Activated CD4-positive, alpha-beta T cell treated with anti-CD3 and anti-CD28 coated beads for 4 hours (primary cell): ENCODE results near the gene ANAPC4.

Source experiments
- DNase-seq, 2 donors: peaks; one replicate each; pipeline ENCODE4 v3.0.0-alpha.2; 2020

Gene ANAPC4

GRCh38 chr4:25439918-25440477, 62.9 kb downstream of the ANAPC4 start:
- DNase-seq = peak; percentile 13 to 38

- no peak for DNase-seq
These were observed 63.5 kb downstream of the ANAPC4 start for GRCh38 chr4:25440478-25441030.

GRCh38 chr4:25441519-25442117, 64.6 kb downstream of the ANAPC4 start:
- no peak for DNase-seq

DNA sequence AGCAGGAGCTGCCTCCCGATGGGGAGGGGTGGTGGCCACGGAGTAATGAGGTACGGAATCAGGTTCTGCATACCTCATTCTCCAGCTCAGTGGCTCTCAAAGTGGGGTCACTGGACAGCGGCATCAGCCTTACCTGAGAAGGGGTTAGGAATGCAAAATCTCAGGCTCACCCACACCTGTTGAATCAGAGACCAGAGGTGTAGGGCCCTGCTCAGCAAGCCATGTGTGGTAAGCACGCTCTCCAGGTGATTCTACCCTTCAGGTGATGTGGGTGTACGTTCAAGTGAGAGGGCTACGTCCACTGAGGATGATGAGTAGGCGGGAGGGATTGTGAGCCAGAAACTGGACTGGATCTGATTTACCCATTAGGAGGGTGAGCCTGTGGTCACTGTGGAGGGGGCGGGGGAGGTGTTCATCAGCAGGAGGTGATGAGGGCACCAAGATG, 65.8 kb downstream of the ANAPC4 start:
- no peak for DNase-seq

GRCh38 chr4:25443851-25444250, 66.8 kb downstream of the ANAPC4 start:
- no peak for DNase-seq

DNA sequence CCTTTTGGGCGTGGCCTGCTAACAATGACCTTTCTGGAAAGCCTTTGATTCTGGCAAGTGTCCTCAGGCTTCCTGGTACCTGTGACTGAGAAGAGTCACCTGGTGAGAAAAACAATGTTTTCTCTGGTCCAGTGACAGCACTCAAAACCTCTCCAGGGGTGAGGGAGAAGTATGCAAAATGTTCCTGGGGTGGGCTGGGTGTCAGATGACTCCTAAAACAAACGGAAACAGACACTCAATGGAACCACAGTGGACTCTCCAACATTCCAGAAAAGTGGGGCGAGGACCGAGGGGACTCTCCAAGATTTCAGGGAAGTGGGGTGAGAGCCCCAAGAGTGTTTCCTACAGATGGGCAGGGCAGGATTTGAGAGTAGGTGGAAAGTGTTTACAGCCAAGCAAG, 69.5 kb downstream of the ANAPC4 start:
- no peak for DNase-seq

DNA sequence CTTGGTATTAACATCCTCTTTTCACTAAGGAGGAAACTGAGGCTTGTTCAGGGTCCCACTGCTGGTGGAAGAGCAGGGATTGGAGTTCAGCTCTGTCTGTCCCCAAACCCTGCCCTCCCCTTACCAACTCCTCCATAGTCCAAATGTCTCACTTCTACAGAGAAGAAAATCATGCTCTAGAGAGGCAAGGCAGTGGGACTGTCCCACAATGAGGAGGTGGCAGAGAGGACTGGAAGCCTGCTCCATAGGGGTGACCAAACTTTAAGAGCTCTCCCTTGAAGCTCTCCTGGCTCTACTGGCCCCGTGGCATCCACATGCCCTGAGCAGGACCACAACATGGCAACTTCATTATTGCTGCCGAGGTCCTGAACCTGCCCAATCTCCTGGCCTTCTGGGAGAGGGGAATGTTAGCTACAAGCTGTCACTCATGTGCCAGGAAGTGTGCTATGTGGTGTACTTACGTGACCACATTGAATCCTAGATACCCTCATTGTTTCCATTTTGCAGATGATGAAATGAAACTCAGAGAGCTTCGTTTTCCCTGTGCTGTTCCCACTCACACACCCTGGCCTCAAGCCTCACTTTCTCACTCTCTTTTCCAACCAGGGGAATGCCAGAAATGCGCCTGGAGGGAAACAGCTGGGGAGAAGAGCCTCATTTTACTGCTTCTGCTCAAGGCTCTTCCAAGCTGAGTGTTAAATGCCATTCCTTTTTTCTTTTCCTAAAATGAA, 71.5 kb downstream of the ANAPC4 start:
- DNase-seq = no peak

- no peak for DNase-seq
These were observed 72.2 kb downstream of the ANAPC4 start for GRCh38 chr4:25449270-25449669.

DNA sequence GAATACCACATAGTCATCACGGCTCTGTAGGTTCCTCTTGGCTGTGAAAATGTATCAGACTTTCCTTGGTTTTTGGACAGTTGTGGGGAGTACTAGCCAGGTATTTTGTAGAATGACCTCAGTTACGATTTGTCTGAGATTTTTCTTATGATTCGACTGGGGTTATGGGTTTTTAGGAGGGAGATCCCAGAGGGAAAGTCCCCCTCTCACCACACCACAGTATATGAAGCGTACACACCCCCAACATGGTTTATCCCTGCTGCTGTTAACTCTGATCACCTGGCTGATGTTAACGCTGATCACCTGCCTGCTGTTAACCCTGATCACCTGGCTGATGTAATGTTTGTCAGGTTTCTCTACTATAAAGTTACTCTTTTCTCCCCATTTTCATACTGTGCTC, 72.6 kb downstream of the ANAPC4 start:
- DNase-seq = no peak

GRCh38 chr4:25450491-25450901, 73.4 kb downstream of the ANAPC4 start:
- no peak for DNase-seq

DNA sequence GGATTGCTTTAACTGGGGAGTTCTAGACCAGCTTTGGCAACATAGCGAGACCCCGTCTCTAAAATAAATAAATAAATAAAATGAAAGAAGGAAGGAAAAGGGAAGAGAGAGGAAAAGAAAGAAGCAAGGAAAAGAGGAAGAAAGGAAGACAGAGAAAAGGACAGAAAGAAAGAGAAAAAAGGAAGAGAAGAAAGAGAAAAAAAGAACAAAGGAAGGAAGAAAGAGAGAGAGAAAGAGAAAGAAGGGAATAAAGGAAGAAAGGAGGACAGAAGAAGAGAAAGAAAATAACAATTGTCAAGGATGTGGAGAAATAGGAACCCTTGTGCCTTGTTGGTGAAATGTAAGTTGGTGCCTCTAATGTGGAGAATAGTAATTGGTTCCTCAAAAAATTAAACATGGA, 74.6 kb downstream of the ANAPC4 start:
- DNase-seq = no peak

DNA sequence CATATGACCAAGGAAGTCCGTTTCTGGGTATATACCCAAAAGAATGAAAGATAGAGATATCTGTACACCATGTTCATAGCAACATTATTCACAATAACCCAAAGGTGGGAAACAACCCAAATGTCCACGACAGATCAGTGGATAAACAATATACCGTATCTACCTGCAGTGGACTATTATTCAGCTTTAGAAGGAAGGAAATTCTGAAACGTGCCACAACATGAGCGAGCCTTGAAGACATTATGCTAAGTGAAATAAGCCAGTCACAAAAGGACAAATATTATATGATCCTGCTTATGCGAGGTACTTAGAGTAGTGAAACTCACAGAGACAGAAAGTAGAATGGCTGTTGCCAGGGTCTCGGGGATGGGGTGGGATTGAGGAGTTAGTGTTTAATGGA, 75.0 kb downstream of the ANAPC4 start:
- DNase-seq = no peak

DNA sequence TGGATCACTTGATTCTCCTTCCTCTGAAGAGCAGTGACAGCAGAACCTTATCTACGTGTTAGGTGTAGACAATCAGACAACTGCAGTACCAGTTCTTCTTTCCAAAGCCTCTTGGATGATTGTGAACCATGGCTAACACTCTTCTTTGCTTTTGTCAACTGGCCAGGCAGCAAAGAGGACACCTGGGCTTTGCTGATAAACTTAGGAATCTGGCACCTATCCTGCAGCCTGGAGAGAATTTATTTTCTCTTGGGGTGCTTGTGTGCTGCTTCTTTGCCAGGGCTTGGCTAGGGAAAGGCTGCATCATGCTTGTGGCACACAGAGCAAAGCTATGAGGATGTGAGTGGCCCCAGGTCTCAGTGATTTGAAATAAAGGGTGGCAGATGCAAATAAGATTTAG, 77.4 kb downstream of the ANAPC4 start:
- DNase-seq = no peak

DNA sequence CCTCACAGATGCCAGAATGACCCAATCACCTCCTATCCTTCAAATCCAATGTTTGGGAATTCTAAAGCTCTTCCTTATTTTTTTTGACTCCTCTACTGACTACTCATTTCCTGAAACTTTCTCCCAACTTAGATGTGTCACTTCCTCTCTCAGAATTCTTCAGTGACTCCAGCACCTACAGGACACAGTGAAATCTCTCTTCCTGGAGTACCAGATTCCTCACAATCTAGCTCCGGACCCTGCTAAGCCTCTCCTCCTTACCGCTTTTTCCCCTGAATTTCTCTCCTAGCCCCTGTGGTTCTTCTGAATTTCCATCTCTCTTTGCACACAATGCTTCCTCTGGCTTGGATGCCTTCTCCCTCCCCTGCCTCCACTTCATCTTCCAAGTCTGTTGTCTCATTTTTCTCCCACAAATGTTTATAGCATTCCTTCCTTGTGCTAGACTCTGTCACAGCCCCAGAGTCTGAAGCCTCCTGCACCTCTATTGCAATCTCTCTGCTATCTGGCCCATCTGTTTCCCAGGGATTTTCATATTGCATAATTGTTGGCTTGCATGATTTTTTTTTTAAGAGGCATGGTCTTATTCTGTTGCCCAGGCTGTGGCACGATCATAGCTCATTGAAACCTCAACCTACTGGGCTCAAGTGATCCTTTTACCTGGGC, 80.1 kb downstream of the ANAPC4 start:
- no peak for DNase-seq

DNA sequence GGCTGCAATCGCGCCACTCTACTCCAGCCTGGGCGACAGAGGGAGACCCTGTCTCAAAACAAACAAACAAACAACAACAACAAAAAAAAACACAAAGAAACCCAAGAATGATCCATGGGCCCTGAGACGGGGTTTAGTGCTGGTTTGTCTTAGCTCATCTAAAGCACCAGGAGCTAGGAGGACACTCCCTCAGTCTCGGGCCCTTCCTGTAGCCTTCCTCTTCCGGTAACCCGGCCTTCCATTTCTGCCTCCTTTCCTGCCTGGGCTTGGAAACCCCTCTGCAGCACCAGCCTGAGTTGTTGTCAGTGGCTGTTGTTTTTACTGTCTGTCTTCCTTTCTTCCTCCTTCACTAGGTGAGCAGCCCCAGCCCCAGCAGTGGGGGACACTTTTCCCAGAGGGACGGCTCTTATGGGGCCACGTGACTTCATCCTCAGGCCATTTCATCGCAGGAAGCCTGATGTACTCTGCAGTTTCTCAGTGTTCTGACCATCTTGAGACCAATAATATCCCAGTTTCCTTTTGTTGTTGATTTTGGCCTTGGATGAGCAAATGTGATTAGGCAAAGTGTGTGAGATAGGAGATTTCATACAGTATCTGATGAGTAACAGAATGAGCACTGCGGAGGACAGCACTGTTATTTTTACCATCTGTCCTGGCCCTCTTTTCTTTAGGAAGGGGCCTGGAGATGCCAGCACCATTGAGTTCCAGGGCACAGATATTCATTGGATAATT, 90.1 kb downstream of the ANAPC4 start:
- DNase-seq = no peak

GRCh38 chr4:25467843-25468242, 90.8 kb downstream of the ANAPC4 start:
- DNase-seq = no peak
